ENCODE data around the gene TUBB1. TPM values are rescaled to one million over a fixed set of nuclear protein-coding genes. Genes with fewer than 3 reads are reported as not detected.

The TUBB1 gene
- total and polyA plus RNA-seq, 2 of the 13 experiments (the other 11 are each of a cell fraction or from before 2014, with no cell fraction given): 0.11 to 57.6 TPM

DNA sequence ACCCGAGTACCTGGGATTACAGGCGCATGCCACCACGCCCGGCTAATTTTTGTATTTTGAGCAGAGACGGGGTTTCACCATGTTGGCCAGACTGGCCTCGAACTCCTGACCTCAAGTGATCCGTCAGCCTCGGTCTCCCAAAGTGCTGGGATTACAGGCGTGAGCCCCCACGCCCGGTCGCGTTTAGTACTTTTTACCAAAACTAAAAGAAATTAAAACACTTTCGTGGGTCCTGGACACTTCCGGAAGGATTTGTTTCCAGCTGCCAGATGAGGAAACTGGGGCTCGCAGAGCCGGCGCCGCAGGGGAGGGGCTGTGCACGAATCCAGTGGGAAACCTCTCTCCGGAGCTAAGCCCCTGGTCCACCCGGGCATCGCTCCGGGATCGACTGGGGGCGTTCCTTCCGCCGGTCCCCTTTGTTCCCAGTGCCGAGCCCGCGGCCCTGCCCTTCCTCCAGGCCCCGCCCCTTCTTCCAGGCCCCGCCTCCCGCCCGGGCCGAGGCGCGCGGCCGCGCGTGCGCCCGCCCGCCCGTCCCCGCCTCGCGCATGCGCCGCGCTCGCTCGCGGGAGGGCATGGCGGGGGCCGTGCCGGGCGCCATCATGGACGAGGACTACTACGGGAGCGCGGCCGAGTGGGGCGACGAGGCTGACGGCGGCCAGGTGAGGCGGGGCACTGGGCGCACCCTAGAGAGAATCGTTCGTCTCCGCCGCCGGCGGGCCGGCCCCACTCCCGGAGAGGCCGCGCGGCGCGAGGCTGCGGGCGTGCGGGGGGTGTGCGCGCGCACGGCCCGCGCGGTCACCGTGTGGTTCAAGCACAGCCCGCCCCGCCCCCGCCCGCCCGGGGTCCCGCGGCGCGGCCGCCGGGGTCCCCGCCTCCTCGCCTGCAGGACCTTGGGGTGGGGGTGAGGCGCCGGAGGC, 38.3 kb upstream of the TUBB1 start, which contains the start of gene NELFCD (continued):
- no peak for TF ChIP-seq AHDC1 (CRISPR knock-in tag; IDR thresholded peaks at IDR 0.05; ENCODE audit: borderline replicate concordance)
- TF ChIP-seq TP53 (CRISPR knock-in tag; conservative IDR thresholded peaks at IDR 0.05): peak; percentile 75; the same call in 1 of the 2 replicates
- no peak for TF ChIP-seq TGIF2 (CRISPR knock-in tag; IDR thresholded peaks at IDR 0.05)
- TF ChIP-seq, protein P1, sequence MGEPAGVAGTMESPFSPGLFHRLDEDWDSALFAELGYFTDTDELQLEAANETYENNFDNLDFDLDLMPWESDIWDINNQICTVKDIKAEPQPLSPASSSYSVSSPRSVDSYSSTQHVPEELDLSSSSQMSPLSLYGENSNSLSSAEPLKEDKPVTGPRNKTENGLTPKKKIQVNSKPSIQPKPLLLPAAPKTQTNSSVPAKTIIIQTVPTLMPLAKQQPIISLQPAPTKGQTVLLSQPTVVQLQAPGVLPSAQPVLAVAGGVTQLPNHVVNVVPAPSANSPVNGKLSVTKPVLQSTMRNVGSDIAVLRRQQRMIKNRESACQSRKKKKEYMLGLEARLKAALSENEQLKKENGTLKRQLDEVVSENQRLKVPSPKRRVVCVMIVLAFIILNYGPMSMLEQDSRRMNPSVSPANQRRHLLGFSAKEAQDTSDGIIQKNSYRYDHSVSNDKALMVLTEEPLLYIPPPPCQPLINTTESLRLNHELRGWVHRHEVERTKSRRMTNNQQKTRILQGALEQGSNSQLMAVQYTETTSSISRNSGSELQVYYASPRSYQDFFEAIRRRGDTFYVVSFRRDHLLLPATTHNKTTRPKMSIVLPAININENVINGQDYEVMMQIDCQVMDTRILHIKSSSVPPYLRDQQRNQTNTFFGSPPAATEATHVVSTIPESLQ (CRISPR knock-in tag; conservative IDR thresholded peaks at IDR 0.05): no peak
- peak; percentile 93 for TF ChIP-seq PITX1 (CRISPR knock-in tag; IDR thresholded peaks at IDR 0.05)
- no peak for TF ChIP-seq ZNF577 (CRISPR knock-in tag; IDR thresholded peaks at IDR 0.05; ENCODE audit: borderline replicate concordance, low read depth)
- peak; percentile 58 for TF ChIP-seq THAP11 (CRISPR knock-in tag; IDR thresholded peaks at IDR 0.05)
- TF ChIP-seq PBX2 (CRISPR knock-in tag; IDR thresholded peaks at IDR 0.05): no peak
- no peak for TF ChIP-seq RBM22 (optimal IDR thresholded peaks at IDR 0.05; ENCODE audit: low read length)
- TF ChIP-seq, protein P2, sequence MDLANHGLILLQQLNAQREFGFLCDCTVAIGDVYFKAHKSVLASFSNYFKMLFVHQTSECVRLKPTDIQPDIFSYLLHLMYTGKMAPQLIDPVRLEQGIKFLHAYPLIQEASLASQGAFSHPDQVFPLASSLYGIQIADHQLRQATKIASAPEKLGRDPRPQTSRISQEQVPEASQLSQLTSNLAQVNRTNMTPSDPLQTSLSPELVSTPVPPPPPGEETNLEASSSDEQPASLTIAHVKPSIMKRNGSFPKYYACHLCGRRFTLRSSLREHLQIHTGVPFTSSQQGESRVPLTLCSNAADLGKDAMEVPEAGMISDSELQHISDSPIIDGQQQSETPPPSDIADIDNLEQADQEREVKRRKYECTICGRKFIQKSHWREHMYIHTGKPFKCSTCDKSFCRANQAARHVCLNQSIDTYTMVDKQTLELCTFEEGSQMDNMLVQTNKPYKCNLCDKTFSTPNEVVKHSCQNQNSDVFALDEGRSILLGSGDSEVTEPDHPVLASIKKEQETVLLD (CRISPR knock-in tag; IDR thresholded peaks at IDR 0.05; ENCODE audit: low read depth): peak; percentile 49; the same call in 1 of the 2 replicates
- no peak for TF ChIP-seq RERE (CRISPR knock-in tag; IDR thresholded peaks at IDR 0.05; ENCODE audit: low read depth)
- no peak for TF ChIP-seq EZH2 (conservative IDR thresholded peaks at IDR 0.05; ENCODE audit: low read depth, low read length)
